ENCODE measurements around the gene DNAH17. TPM values are rescaled to one million over a fixed set of nuclear protein-coding genes. Genes with fewer than 3 reads are reported as not detected.

The DNAH17 gene
- polyA plus RNA-seq, 2 donors = 0.02 to 0.11 TPM

DNA sequence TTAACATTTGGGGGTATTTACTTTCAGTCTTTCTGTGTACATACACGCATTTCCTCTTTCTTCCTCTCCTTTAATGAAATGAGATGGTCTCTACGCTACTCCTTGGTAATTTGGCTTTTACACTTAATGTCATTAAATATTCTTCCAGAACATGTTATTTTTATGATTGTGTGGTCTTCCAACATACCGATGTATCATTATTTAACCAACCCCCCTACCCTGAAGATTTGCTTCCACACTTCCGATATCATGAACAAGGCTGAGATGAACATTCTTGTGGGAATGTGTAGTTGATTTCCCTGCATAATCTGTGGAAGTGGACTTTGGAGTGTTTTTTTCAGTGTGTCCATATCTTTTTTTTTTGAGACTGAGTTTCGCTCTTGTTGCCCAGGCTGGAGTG is 201.0 kb downstream of the DNAH17 start:
- Histone ChIP-seq H3K4me1 (ENCODE audit: control insufficient read depth in 2 of 2, insufficient read depth in 2 of 2, low read length in 1 of 2) (peaks cover 2 to 12% of the 10 kb centered on the region in 2 donors), H3K36me3 (ENCODE audit: control insufficient read depth in 2 of 2, insufficient read depth in 2 of 2, low read length in 1 of 2) (no peaks in the 10 kb centered on the region), H3K9me3 (ENCODE audit: control insufficient read depth in 2 of 2, insufficient read depth in 1 of 2, low read depth in 1 of 2, low read length in 1 of 2) (no peaks in the 10 kb centered on the region), H3K27ac (ENCODE audit: low read depth in 2 of 2, low read length in 1 of 2) (no peak overlapping the region), H3K4me3 (ENCODE audit: low read depth in 1 of 2, low read length in 2 of 2) (no peak overlapping the region), H3K27me3 (ENCODE audit: control insufficient read depth in 1 of 2, insufficient read depth in 2 of 2, low read length in 2 of 2) (no peaks in the 10 kb centered on the region)
- 81 to 85% methylated on average over 5 of the region's 5 CpGs for WGBS, 2 donors

DNA sequence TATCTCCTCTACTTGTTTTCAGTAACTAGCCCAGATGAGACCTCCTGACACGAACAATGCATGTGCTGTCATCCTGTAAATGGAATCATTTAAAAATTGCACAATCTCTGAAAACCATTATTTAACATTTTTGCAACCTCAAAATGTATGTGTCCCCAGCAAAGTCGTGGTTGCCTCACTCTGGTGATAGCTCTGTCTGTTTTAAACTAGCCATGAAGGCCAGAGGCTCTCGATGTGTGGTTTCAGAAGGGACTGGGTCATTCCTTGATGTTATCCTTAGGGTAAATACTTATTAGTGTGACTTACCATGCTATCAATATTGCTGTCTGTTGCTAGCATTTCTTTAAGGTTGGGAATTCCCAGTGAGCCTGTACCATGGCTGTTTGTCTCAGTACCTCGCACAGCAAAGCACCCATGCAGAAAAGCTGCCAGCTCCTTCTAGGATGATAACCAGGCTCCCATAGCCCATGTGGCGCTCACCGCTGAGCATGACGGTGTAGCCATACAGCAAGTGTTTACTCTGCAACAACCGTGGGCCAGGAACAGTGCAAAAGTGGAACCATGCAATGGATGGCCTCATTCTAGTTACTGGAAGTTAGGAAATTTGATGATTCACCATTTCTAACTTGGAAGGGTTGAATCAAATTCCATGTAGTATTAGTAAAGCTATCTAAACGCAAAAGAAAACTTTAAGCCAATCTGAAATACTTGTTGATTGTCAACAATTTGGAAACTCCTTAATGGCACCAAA is 201.6 kb downstream of the DNAH17 start:
- 41 to 49% methylated on average over 9 of the region's 9 CpGs for WGBS, 2 donors
- Histone ChIP-seq H3K27me3 (ENCODE audit: control insufficient read depth in 1 of 2, insufficient read depth in 2 of 2, low read length in 2 of 2) (no peaks in the 10 kb centered on the region), H3K4me3 (ENCODE audit: low read depth in 1 of 2, low read length in 2 of 2) (no peak overlapping the region), H3K36me3 (ENCODE audit: control insufficient read depth in 2 of 2, insufficient read depth in 2 of 2, low read length in 1 of 2) (no peaks in the 10 kb centered on the region), H3K27ac (ENCODE audit: low read depth in 2 of 2, low read length in 1 of 2) (peak overlapping the region in 1 of 2 donors; percentile 72), H3K9me3 (ENCODE audit: control insufficient read depth in 2 of 2, insufficient read depth in 1 of 2, low read depth in 1 of 2, low read length in 1 of 2) (no peaks in the 10 kb centered on the region), H3K4me1 (ENCODE audit: control insufficient read depth in 2 of 2, insufficient read depth in 2 of 2, low read length in 1 of 2) (peaks cover 2 to 12% of the 10 kb centered on the region in 2 donors)

DNA sequence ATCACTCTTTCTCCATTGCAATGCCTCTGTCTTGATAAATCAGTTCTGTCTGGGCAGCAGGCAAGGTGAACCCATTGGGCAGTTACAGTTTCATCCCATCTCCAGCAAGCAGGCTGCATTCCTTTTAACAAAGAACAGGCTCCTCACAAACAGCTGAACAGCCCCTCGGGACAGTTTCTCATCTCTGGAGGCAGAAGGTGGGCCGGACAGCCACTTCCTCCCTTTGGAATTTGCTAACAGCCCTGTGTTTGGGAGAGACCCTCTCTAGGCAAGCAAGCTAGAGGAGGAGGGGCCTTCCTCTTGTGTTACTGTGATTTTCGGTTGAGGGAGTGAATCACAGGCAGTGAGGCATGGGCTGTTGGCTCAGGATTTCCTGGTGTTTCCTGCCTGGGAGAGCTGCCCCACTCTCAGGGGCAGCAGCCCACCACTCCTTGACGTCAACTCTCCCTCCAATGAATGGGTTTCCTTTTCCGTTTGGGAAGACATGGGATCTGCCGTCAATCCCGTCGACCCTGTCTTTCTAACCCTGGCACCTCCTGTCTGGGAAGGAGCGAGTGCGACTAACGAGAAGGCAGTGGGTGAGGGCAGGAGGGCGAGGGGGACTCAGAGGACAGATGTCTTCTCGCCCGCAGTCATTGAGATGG is 202.4 kb downstream of the DNAH17 start:
- H3K4me3 ChIP-seq (ENCODE audit: low read depth in 1 of 2, low read length in 2 of 2) = no peak overlapping the region
- H3K36me3 ChIP-seq (ENCODE audit: control insufficient read depth in 2 of 2, insufficient read depth in 2 of 2, low read length in 1 of 2) = no peaks in the 10 kb centered on the region
- WGBS, 2 donors = 67 to 76% methylated on average over 14 of the region's 14 CpGs
- H3K4me1 ChIP-seq (ENCODE audit: control insufficient read depth in 2 of 2, insufficient read depth in 2 of 2, low read length in 1 of 2) = peaks cover 2 to 12% of the 10 kb centered on the region in 2 donors
- H3K27me3 ChIP-seq (ENCODE audit: control insufficient read depth in 1 of 2, insufficient read depth in 2 of 2, low read length in 2 of 2) = no peaks in the 10 kb centered on the region
- H3K9me3 ChIP-seq (ENCODE audit: control insufficient read depth in 2 of 2, insufficient read depth in 1 of 2, low read depth in 1 of 2, low read length in 1 of 2) = no peaks in the 10 kb centered on the region
- H3K27ac ChIP-seq (ENCODE audit: low read depth in 2 of 2, low read length in 1 of 2) = peak overlapping the region in 1 of 2 donors; percentile 44

DNA sequence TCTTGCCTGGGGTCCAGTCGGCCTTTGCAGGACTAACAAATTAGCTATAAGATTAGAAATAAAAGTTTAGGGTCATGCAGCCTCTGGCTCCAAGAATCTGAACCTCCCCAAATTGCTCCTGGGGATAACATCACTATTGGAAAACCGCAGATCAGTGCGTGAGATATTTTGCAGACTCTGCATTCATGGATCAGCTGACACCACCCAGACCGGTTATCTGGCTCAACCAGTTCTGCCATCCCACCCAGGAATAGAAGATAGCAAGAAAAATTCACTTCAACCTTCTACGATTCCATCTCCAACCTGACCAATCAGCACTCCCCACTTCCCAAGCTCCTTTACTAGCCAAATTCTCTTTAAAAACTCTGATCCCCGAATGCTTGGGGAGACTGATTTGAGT is 203.0 kb downstream of the DNAH17 start:
- Histone ChIP-seq H3K27ac (ENCODE audit: low read depth in 2 of 2, low read length in 1 of 2) (no peak overlapping the region), H3K9me3 (ENCODE audit: control insufficient read depth in 2 of 2, insufficient read depth in 1 of 2, low read depth in 1 of 2, low read length in 1 of 2) (no peaks in the 10 kb centered on the region)

More for the DNA sequence above, 203.0 kb downstream of the DNAH17 start:
- Histone ChIP-seq H3K4me1 (ENCODE audit: control insufficient read depth in 2 of 2, insufficient read depth in 2 of 2, low read length in 1 of 2) (peaks cover 2 to 12% of the 10 kb centered on the region in 2 donors), H3K27me3 (ENCODE audit: control insufficient read depth in 1 of 2, insufficient read depth in 2 of 2, low read length in 2 of 2) (no peaks in the 10 kb centered on the region), H3K4me3 (ENCODE audit: low read depth in 1 of 2, low read length in 2 of 2) (no peak overlapping the region), H3K36me3 (ENCODE audit: control insufficient read depth in 2 of 2, insufficient read depth in 2 of 2, low read length in 1 of 2) (no peaks in the 10 kb centered on the region)
- 49 to 59% methylated on average over 6 of the region's 6 CpGs for WGBS, 2 donors

Other genes with a start within 250 kb of the DNAH17 start
- 10 to 100 TPM in 1 of 2 donors, 1 to 10 TPM in 1; 6.6 to 20.1 TPM for gene SOCS3, start 217.3 kb downstream of the DNAH17 start, polyA plus RNA-seq
- gene PGS1, start 198.7 kb downstream of the DNAH17 start, polyA plus RNA-seq = 10 to 100 TPM; 13.9 to 14.2 TPM
- gene CYTH1, start 204.9 kb upstream of the DNAH17 start, polyA plus RNA-seq = 10 to 100 TPM; 36.0 to 52.8 TPM

Data from esophagus (tissue), 2 donors.